Spleen (tissue), 7 donors: ENCODE data around the gene HOXB2.

Experiments
- CTCF ChIP-seq, 11 experiments: fragments of 200-600 bp in 7 of 11; fragments of 450-650 bp in 4 of 11; sonication (generic) in 4 of 11; IDR thresholded peaks in 8 of 11; conservative IDR thresholded peaks in 3 of 11; 1 replicate in 7 of 11; 2 replicates in 4 of 11; pipeline versions ENCODE4 v1.4.0 to v1.8.0; 2016 to 2021; ENCODE audit warnings: antibody characterized with exemption in 11 of 11, inconsistent platforms in 4 of 11, mild to moderate bottlenecking in 1 of 11
- POLR2A ChIP-seq, 3 donors: fragments of 450-650 bp; IDR thresholded peaks; one replicate each; pipeline ENCODE4 v1.5.1; 2017; ENCODE audit warnings: antibody characterized with exemption in 3 of 3, mild to moderate bottlenecking in 1 of 3
- donor health status: DM: no; HTN: no; CAD: no; lungs with moderate emphysema.
- donor health status: DM: no; HTN: no; CAD: no.
- donor health status: DM: no; HTN: no; CAD: no.

- TF ChIP-seq POLR2A (IDR thresholded peaks at IDR 0.05) (no peak), CTCF (IDR thresholded peaks at IDR 0.05 in 8 of 11, conservative IDR thresholded peaks at IDR 0.05 in 3 of 11) (no peak)
Observed at GRCh38 chr17:48530887-48531272, 14.0 kb downstream of the HOXB2 start, which contains the start of gene HOXB1.
